ENCODE measurements around the gene FCRL1. TPM values are rescaled to one million over a fixed set of nuclear protein-coding genes. Genes with fewer than 3 reads are reported as not detected.

Gene FCRL1
- polyA plus RNA-seq, 4 donors, result 0.10 to 0.20 (median 0.15) TPM; not detected in 1

- no peak for DNase-seq (ENCODE audit: low read depth in 4 of 4, low spot score in 3 of 4)
These were observed 13.3 kb downstream of the FCRL1 start for GRCh38 chr1:157806431-157807149.

DNA sequence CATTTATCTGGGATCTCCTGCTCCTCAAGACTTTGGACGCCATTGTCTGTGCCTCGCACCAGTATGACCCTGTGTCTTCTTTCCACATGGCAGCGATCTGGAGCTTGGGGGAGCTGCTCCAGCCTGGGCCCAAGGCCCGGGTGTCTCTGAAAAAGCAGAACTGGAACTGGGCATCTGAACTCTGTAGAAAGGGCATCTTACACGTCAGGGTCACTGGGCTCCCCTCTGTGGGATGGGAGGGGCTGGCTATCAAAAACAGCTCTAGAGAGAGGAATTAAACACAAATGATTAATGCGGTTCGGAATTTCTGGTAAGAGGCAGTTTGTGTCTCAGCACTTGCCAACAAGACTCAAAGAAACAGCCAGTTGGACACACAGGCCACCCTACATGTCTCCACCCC, 16.1 kb downstream of the FCRL1 start:
- DNase-seq (ENCODE audit: low read depth in 4 of 4, low spot score in 3 of 4), result no peak

DNA sequence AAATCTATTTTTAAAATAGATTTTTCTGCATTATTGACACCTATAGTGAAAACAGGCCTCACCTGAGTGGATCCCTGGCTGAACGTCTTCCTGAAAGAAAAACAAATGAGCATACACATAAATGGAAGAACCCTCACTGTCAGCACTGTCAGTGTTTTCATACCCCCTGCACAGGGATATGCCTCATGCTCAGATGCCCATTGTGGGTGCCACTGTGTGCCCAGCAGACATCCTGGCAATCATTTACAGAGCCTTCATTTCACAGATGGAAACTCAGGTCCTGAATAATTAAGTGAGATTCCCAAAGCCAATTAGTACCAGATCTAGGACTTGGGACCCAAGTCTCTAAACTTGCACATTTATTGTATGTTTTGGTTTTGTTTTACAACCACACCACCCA, 19.9 kb downstream of the FCRL1 start:
- DNase-seq (ENCODE audit: low read depth in 4 of 4, low spot score in 3 of 4), result peak in 2 of 4 donors; percentile 2 to 4

DNA sequence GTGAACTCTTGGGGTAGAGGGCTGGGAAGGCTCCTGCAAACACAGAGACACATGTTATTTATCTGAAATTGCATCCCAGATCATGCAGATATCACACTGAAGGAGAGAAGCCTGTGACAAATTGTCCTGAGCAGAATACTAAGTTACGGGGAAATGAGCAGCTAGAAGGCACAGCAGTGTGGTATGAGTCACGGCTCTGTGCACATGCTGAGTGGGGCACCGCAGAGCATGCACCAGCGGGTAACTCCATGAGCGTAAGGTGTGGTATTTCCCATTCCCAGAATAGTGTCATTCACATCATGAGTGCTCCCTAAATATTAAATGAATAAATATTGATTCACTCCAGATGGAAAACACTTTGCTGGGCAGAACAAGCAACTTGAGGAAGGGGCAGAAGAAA, 21.7 kb downstream of the FCRL1 start:
- DNase-seq (ENCODE audit: low read depth in 4 of 4, low spot score in 3 of 4), result no peak

DNA sequence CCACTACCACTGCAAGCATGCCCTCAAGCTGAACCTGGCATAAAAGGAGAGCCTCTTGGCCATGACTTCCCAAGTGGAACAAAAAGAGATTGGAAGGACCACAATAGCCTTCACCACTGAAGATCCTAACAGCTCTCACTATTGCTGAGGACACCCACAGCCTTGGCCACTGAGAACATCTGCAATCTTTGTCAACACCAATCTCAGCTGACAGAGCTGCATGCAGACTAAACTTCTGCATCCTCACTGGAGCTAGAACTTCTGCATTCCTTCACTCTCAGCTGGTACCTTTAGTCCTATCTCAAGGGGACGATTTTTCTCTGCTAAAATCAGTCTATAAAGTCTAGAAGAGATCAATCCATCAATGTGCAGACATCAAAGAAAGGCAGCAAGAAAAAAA, 34.7 kb downstream of the FCRL1 start:
- DNase-seq (ENCODE audit: low read depth in 4 of 4, low spot score in 3 of 4), result no peak

DNA sequence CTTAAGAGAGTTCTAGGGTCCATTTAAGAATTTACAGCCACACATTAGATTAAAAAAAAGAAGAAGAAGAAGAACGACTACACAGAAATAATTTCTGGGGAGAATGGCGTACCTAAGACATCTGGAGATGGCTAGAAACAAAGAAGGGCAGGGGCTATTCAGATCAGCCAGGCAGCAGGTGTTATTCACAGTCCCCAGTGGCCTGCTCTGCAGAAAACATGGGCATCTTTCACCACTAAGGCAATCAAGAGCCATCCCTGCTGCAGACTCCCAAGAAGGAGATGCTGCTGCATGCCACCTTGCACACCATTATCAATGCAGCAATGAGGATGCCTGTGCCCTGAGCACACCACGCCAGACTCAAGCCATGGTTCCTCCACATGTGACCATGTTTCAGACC, 35.1 kb downstream of the FCRL1 start:
- DNase-seq (ENCODE audit: low read depth in 4 of 4, low spot score in 3 of 4), result no peak

- DNase-seq (ENCODE audit: low read depth in 4 of 4, low spot score in 3 of 4), result no peak
These were observed 37.0 kb downstream of the FCRL1 start for GRCh38 chr1:157782931-157783330.

- DNase-seq (ENCODE audit: low read depth in 4 of 4, low spot score in 3 of 4), result no peak
These were observed 38.9 kb downstream of the FCRL1 start for GRCh38 chr1:157781048-157781447.

- DNase-seq (ENCODE audit: low read depth in 4 of 4, low spot score in 3 of 4), result no peak
These were observed 42.9 kb downstream of the FCRL1 start, which contains the start of gene FCRL2 for GRCh38 chr1:157776971-157777391. Gene FCRL2, minus strand, starts transcription at chr1:157777132. Its CDS starts 59 bp downstream, at chr1:157777073.

- no peak for DNase-seq (ENCODE audit: low read depth in 4 of 4, low spot score in 3 of 4)
These were observed 44.6 kb downstream of the FCRL1 start for GRCh38 chr1:157775101-157775870.

- no peak for DNase-seq (ENCODE audit: low read depth in 4 of 4, low spot score in 3 of 4)
These were observed 45.5 kb downstream of the FCRL1 start for GRCh38 chr1:157774412-157774811.

GRCh38 chr1:157773493-157774350, 46.2 kb downstream of the FCRL1 start:
- no peak for DNase-seq (ENCODE audit: low read depth in 4 of 4, low spot score in 3 of 4)

GRCh38 chr1:157771661-157772425, 48.1 kb downstream of the FCRL1 start:
- no peak for DNase-seq (ENCODE audit: low read depth in 4 of 4, low spot score in 3 of 4)

GRCh38 chr1:157770442-157771043, 49.4 kb downstream of the FCRL1 start:
- DNase-seq (ENCODE audit: low read depth in 4 of 4, low spot score in 3 of 4), result no peak

- no peak for DNase-seq (ENCODE audit: low read depth in 4 of 4, low spot score in 3 of 4)
These were observed 53.1 kb downstream of the FCRL1 start for GRCh38 chr1:157766792-157767191.

- no peak for DNase-seq (ENCODE audit: low read depth in 4 of 4, low spot score in 3 of 4)
These were observed 61.9 kb downstream of the FCRL1 start for GRCh38 chr1:157758018-157758417.

- no peak for DNase-seq (ENCODE audit: low read depth in 4 of 4, low spot score in 3 of 4)
These were observed 66.3 kb downstream of the FCRL1 start for GRCh38 chr1:157753611-157754010.

DNA sequence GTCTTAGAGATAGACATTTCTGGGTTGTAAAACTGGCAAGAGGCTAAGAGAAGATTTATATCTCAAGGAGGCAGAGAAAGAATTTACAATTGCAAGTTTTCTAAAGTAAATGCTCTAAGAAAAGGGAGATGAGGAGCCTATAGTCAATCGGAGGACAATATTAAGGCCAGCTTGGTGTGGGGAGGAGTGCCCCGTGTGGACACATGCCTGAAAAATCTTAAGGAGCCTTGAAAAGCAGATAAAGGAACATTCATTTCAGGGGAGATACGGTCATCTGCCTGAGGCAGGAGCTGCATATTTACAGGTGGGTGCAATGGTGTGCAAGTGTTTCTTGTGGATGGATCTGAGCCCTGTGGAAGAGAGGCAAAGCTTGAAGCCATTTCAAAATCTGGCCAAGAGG, 68.6 kb downstream of the FCRL1 start:
- no peak for DNase-seq (ENCODE audit: low read depth in 4 of 4, low spot score in 3 of 4)

- DNase-seq (ENCODE audit: low read depth in 4 of 4, low spot score in 3 of 4), result no peak
These were observed 71.6 kb downstream of the FCRL1 start for GRCh38 chr1:157748262-157748817.
